GM21423 (cell line): Measurements from ENCODE around the gene RBM20.

ENCODE experiments used
- ATAC-seq: cut with Tn5 transposase; IDR thresholded peaks from one replicate; pipeline ENCODE4 v1.9.1; 2021; ENCODE audit warnings: mild to moderate bottlenecking, moderate library complexity; ENCODE audit not compliant: unreplicated experiment

RBM20 gene

GRCh38 chr10:110885932-110886674, 242.0 kb downstream of the RBM20 start:
- ATAC-seq: no peak

GRCh38 chr10:110887560-110887959, 243.4 kb downstream of the RBM20 start:
- no peak for ATAC-seq
